ENCODE results near the gene S100A5. TPM values are rescaled to one million over a fixed set of nuclear protein-coding genes. Genes with fewer than 3 reads are reported as not detected.

S100A5 gene
- total RNA-seq, 3 donors from 2014 or later, result not detected

DNA sequence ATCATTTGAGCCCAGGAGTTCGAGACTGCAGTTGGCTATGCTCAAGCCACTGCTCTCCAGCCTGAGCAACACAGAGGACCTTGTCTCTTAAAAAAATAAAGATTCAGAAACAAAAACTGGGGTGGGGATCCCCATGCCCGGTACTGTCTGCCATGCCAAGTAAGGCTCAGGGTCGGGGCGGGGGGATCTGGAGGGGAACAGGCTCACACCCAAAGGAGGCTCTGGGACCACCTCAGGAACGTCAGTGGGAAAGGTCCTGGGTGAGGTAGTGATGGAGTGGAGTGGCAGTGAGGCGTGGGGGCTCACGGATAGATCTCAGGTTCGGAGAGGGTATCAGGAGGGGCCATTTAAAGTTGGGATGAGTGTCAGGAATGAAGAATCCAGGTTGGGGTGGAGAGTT, 5.6 kb upstream of the S100A5 start:
- peaks cover 11 to 42% of the 10 kb centered on the region in 2 donors for H3K4me1 ChIP-seq
- H3K36me3 ChIP-seq, result no peaks in the 10 kb centered on the region
- H3K4me3 ChIP-seq, result peak overlapping the region; percentile 37 to 62 (median 56)
- H3K27me3 ChIP-seq, result no peaks in the 10 kb centered on the region
- no peaks in the 10 kb centered on the region for H3K9me3 ChIP-seq
- intact Hi-C loops (cut with DNase I; ENCODE audit: low total_unique reads), result no loop called here
- no peak for DNase-seq (ENCODE audit: low spot score in 2 of 2)
- peak overlapping the region; percentile 89 to 94 for H3K27ac ChIP-seq
- TF ChIP-seq POLR2AphosphoS5 (IDR thresholded peaks at IDR 0.05) (no peak), POLR2A (IDR thresholded peaks at IDR 0.05) (no peak)
- TF ChIP-seq, protein P1, sequence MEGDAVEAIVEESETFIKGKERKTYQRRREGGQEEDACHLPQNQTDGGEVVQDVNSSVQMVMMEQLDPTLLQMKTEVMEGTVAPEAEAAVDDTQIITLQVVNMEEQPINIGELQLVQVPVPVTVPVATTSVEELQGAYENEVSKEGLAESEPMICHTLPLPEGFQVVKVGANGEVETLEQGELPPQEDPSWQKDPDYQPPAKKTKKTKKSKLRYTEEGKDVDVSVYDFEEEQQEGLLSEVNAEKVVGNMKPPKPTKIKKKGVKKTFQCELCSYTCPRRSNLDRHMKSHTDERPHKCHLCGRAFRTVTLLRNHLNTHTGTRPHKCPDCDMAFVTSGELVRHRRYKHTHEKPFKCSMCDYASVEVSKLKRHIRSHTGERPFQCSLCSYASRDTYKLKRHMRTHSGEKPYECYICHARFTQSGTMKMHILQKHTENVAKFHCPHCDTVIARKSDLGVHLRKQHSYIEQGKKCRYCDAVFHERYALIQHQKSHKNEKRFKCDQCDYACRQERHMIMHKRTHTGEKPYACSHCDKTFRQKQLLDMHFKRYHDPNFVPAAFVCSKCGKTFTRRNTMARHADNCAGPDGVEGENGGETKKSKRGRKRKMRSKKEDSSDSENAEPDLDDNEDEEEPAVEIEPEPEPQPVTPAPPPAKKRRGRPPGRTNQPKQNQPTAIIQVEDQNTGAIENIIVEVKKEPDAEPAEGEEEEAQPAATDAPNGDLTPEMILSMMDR (IDR thresholded peaks at IDR 0.05), result no peak

DNA sequence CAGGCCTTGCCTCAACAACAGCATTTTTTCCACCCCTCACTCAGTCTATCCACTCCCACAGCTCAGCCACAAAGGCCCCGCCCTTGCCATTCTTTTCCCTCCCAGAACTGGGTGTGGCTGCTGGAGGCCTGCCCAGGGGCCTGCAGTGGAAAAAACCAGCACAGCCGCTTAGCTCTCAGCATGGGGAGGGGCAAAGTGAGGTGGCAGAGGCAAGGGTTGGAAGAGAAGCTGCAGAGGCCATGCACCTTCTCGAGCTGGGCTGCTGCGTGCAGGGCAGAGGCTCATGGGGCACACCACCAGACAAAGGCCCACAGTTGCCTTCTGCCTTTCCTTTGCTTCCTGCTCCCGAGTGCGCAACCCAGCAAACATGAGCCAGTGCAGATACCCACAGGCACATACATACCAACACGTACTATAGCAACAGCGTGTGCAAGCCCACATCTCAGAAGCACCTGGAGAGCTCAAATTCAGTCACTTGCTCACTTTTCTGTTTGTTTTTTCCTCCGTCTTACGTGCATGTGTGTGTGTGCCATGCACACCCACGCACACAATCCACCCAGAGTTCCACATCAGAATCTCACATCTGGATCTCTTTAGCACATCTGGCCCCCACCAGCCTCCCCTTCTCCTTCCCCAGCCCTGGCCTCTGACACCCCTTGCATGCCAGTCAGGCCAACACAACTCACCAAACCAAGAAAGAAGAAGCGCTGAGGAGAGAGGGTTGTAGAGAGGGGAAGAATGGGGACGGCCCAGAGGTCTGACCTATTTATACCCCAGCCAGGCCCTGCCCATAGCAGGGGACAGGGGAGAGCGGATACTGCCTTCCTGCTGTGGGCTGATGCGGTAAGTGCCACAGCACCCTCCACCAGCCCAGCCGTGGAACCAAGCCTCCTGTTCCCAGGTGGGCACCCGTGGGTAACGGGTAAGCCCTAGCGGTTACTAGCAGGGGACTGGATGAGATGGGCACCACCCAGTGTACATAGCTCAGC, 4.6 kb upstream of the S100A5 start, which contains the start of gene S100A4:
TSS of gene S100A4 (minus strand) at position 740 of the 989 bp plus-strand sequence. CDS start 1,012 bp downstream, outside the sequence.
- peaks cover 11 to 47% of the 10 kb centered on the region in 2 donors for H3K4me1 ChIP-seq
- intact Hi-C loops (cut with DNase I; ENCODE audit: low total_unique reads), result no loop called here
- TF ChIP-seq POLR2AphosphoS5 (IDR thresholded peaks at IDR 0.05) (peak in 2 of 3 donors; percentile 53 to 59), POLR2A (IDR thresholded peaks at IDR 0.05) (no peak)
- H3K4me3 ChIP-seq, result peak within 1 kb of the TSS; percentile 37 to 62 (median 56)
- no peaks in the 10 kb centered on the region for H3K27me3 ChIP-seq
- DNase-seq (ENCODE audit: low spot score in 2 of 2), result peak; percentile 92
- no peaks in the 10 kb centered on the region for H3K9me3 ChIP-seq
- peak within 1 kb of the TSS; percentile 89 to 94 for H3K27ac ChIP-seq
- H3K36me3 ChIP-seq, result no peaks in the 10 kb centered on the region

DNA sequence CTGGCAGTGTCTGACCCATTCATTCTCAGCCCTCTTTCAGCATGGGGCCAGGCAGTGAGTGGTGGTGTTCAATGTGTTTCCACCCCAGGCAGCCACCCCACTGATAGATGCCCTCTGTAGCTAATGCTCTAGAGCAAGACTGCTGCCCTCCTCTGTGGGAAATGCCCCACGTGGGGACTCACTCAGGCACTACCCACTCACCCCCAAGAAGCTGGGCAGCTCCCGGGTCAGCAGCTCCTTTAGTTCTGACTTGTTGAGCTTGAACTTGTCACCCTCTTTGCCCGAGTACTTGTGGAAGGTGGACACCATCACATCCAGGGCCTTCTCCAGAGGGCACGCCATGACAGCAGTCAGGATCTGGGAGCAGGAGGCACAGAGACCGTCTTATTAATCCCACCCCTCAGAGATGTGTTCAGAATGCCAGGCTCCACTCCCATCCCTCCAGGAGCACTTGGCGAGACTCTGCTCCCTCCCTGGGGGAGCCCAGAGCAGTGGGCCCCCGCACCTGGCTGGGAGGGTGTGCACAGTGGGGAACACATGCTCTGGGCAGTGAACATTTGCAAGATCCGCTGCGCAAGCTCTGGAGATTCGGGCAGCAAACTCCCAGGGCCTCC, 3.8 kb upstream of the S100A5 start:
- Histone ChIP-seq H3K36me3 (no peaks in the 10 kb centered on the region), H3K27me3 (no peaks in the 10 kb centered on the region), H3K27ac (peak overlapping the region; percentile 89 to 94), H3K9me3 (no peaks in the 10 kb centered on the region), H3K4me1 (peaks cover 11 to 46% of the 10 kb centered on the region in 2 donors), H3K4me3 (peak overlapping the region; percentile 37 to 62 (median 56))
- TF ChIP-seq POLR2AphosphoS5 (IDR thresholded peaks at IDR 0.05) (no peak), POLR2A (IDR thresholded peaks at IDR 0.05) (no peak)
- TF ChIP-seq, protein P1 (IDR thresholded peaks at IDR 0.05), result no peak
- intact Hi-C loops (cut with DNase I; ENCODE audit: low total_unique reads), result no loop called here
- no peak for DNase-seq (ENCODE audit: low spot score in 2 of 2)

DNA sequence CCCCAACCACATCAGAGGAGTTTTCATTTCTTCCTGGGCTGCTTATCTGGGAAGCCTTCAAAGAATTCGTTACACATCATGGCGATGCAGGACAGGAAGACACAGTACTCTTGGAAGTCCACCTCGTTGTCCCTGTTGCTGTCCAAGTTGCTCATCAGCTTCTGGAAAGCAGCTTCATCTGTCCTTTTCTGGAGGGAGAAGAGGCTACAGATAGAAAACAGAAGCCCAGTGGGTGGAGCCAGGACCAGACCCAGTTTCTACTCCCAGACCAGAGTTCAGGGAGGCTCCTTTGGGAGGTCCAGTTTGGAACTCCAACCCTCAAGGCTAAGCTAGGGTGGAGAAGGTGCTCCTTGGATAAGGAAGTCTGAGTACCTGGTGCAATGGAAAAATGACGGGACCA, 3.0 kb upstream of the S100A5 start:
- Histone ChIP-seq H3K27me3 (no peaks in the 10 kb centered on the region), H3K36me3 (no peaks in the 10 kb centered on the region), H3K4me3 (peak overlapping the region; percentile 37 to 62 (median 56)), H3K27ac (peak overlapping the region; percentile 89 to 94), H3K4me1 (peaks cover 11 to 39% of the 10 kb centered on the region in 2 donors), H3K9me3 (no peaks in the 10 kb centered on the region)
- no peak for TF ChIP-seq POLR2A (IDR thresholded peaks at IDR 0.05)
- TF ChIP-seq POLR2AphosphoS5 (IDR thresholded peaks at IDR 0.05), result no peak
- TF ChIP-seq, protein P1 (IDR thresholded peaks at IDR 0.05), result no peak
- DNase-seq (ENCODE audit: low spot score in 2 of 2), result no peak
- intact Hi-C loops (cut with DNase I; ENCODE audit: low total_unique reads), result no loop called here

DNA sequence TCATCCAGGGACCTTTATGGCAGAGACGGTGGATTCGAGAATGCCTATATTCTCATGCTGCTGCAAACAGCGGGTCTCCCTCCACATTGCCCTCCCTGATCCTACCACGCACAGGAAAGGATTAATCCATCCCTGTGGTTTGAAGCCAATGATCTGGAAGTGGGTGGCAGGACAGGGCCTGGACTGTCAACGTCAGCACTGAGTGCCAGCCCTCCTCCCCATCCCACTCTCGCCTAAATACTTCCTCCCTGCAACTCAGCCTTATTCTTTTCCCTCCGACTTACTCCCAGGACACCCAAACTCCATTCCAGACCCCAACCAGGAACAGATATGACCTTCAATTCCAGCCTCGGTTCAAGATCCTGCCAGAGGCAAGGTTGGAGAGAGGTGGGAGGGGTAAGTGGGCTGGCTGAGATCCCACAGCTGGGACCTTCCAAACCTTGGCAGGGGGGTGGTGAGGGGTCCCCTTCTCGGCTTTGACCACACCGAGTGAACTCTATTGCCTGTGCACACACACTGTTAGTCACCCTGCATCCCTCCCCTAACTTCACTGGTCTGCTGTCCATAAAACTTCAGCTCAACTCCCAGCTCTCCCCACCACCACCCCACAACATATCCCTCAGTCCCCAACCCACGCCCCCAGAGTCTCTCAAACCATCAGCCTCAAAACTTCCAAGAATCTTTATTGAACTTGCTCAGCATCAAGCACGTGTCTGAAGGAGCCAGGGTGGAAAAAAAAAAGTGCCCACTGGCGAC, 2.4 kb upstream of the S100A5 start:
- no peak for DNase-seq (ENCODE audit: low spot score in 2 of 2)
- H3K27ac ChIP-seq, result peak overlapping the region; percentile 89 to 94
- peaks cover 11 to 36% of the 10 kb centered on the region in 2 donors for H3K4me1 ChIP-seq
- H3K9me3 ChIP-seq, result no peaks in the 10 kb centered on the region
- intact Hi-C loops (cut with DNase I; ENCODE audit: low total_unique reads), result no loop called here
- no peaks in the 10 kb centered on the region for H3K36me3 ChIP-seq
- H3K4me3 ChIP-seq, result peak overlapping the region in 1 of 3 donors; percentile 62
- TF ChIP-seq POLR2A (IDR thresholded peaks at IDR 0.05), result no peak
- TF ChIP-seq, protein P1 (IDR thresholded peaks at IDR 0.05), result no peak
- no peak for TF ChIP-seq POLR2AphosphoS5 (IDR thresholded peaks at IDR 0.05)
- no peaks in the 10 kb centered on the region for H3K27me3 ChIP-seq

Measured in breast epithelium (tissue), 4 donors.